Breast epithelium (tissue), 4 donors: ENCODE data around the gene NPC1L1. TPM values are rescaled to one million over a fixed set of nuclear protein-coding genes. Genes with fewer than 3 reads are reported as not detected.

ENCODE experiments used
- DNase-seq, 2 donors: peaks; one replicate each; pipeline ENCODE4 v3.0.0-alpha.2; 2019; ENCODE audit warnings: low spot score in 2 of 2
- H3K27ac ChIP-seq, 2 donors: fragments of 200-600 bp; sonication (generic) in 1 of 2; one replicate each; pipeline ENCODE4 v1.5.1; 2016 to 2019; ENCODE audit warnings: mild to moderate bottlenecking in 1 of 2
- H3K27me3 ChIP-seq, 2 donors: fragments of 200-600 bp; sonication (generic) in 1 of 2; one replicate each; pipeline versions ENCODE4 v1.5.1 to v1.6.0; 2017 to 2019; ENCODE audit warnings: control low read depth in 1 of 2, mild to moderate bottlenecking in 1 of 2
- H3K36me3 ChIP-seq: fragments of 200-600 bp; one replicate; pipeline ENCODE4 v1.5.1; 2019
- H3K4me1 ChIP-seq, 2 donors: fragments of 200-600 bp; sonication (generic); one replicate each; pipeline ENCODE4 v1.5.1; 2016 to 2019; ENCODE audit warnings: control low read depth in 1 of 2
- H3K4me3 ChIP-seq, 3 donors: fragments of 200-600 bp; sonication (generic); 1 replicate in 2 of 3; 2 replicates in 1 of 3; pipeline ENCODE4 v1.5.1; 2016 to 2019; ENCODE audit warnings: mild to moderate bottlenecking in 3 of 3, moderate library complexity in 2 of 3
- H3K9me3 ChIP-seq, 2 donors: fragments of 200-600 bp; sonication (generic) in 1 of 2; one replicate each; pipeline ENCODE4 v1.5.1; 2016 to 2019; ENCODE audit warnings: control low read depth in 1 of 2
- CTCF ChIP-seq, 3 donors: fragments of 450-650 bp; IDR thresholded peaks; one replicate each; pipeline ENCODE4 v1.5.1; 2016 to 2017; ENCODE audit warnings: antibody characterized with exemption in 3 of 3, mild to moderate bottlenecking in 3 of 3, moderate library complexity in 3 of 3
- POLR2A ChIP-seq: fragments of 450-650 bp; IDR thresholded peaks from one replicate; pipeline ENCODE4 v1.6.1; 2016; ENCODE audit warnings: antibody characterized with exemption, mild to moderate bottlenecking, moderate library complexity
- POLR2AphosphoS5 ChIP-seq, 3 donors: sonication (generic); formaldehyde crosslinking; IDR thresholded peaks; one replicate each; pipeline ENCODE4 v1.6.1; 2017; ENCODE audit warnings: antibody characterized with exemption in 3 of 3
- intact Hi-C: fragments of 100-400 bp; cut with DNase I; formaldehyde crosslinking; loops from one replicate; pipeline ENCODE4 v1.15.1; 2023; ENCODE audit warnings: low total_unique reads
- total RNA-seq, 3 donors: library from RNA; depleted of rRNA; stranded (reverse); fragments of >200 nt; gene quantifications; one replicate each; pipeline ENCODE4 v1.1.0, GENCODE V29; 2016

The NPC1L1 gene
- total RNA-seq, 3 donors from 2014 or later, result 0.16 to 0.33 (median 0.29) TPM

GRCh38 chr7:44574287-44574872 lies 33.2 kb upstream of the NPC1L1 start:
- H3K27me3 ChIP-seq, result no peaks in the 10 kb centered on the region
- H3K27ac ChIP-seq, result peak overlapping the region; percentile 92 to 95
- H3K4me1 ChIP-seq, result peaks cover 0 to 14% of the 10 kb centered on the region in 2 donors
- no peak for DNase-seq
- peak overlapping the region; percentile 84 to 92 (median 90) for H3K4me3 ChIP-seq
- peaks cover 21% of the 10 kb centered on the region for H3K36me3 ChIP-seq
- TF ChIP-seq CTCF (IDR thresholded peaks at IDR 0.05) (no peak), POLR2A (no peak), POLR2AphosphoS5 (IDR thresholded peaks at IDR 0.05) (no peak)
- no peaks in the 10 kb centered on the region for H3K9me3 ChIP-seq
- intact Hi-C loops, result no loop called here

DNA sequence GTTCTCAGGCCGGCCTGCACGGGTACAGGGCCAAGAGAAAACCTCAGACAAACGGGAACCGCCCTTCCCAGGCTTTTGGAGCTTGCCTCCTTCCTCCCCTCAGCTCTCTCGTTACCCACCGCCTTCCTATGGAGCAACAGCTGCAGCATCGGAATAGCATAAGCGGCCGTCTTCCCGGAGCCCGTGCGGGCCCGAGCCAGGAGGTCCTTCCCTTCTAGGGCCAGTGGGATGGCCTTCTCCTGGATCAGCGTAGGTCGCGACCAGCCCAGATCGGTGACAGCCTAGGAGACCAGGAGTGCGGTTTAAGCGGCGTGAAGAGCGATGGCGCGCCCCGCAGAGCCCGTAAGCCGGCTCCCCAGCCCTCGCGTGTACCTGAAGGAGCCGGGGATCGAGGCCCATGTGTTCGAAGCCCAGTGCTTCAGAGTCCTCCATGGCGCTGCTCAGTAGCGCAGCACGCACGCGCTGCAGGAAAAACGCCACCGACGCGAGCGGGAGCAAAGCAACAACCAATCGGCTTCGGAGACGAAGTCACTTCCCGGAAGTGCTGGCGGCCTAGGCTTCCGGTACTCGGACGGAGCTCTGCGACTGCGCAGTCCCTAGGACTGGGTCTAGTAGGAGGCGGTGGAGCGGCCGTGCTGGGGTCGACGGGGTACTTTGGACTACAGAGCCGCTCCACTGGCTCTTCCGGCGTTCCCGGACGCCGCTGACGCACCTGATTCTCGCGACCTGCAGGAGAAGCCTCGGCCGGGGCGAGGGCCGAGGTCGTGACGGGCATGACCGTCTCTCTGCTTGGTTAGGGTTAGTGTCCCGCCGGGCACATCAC lies 32.5 kb upstream of the NPC1L1 start, which contains the start of gene DDX56:
DDX56 (minus strand) TSS at position 445 of the 823 bp plus-strand sequence; CDS start at position 432, 13 bp downstream.
- H3K4me3 ChIP-seq, result peak within 1 kb of the TSS; percentile 84 to 92 (median 90)
- TF ChIP-seq CTCF (IDR thresholded peaks at IDR 0.05) (no peak), POLR2AphosphoS5 (IDR thresholded peaks at IDR 0.05) (peak; percentile 89 to 94 (median 90)), POLR2A (peak; percentile 82)
- H3K4me1 ChIP-seq, result peaks cover 0 to 14% of the 10 kb centered on the region in 2 donors
- H3K9me3 ChIP-seq, result no peaks in the 10 kb centered on the region
- H3K36me3 ChIP-seq, result peaks cover 26% of the 10 kb centered on the region
- no peaks in the 10 kb centered on the region for H3K27me3 ChIP-seq
- intact Hi-C loops, result no loop called here
- DNase-seq, result peak; percentile 87 to 90
- peak within 1 kb of the TSS; percentile 92 to 95 for H3K27ac ChIP-seq

DNA sequence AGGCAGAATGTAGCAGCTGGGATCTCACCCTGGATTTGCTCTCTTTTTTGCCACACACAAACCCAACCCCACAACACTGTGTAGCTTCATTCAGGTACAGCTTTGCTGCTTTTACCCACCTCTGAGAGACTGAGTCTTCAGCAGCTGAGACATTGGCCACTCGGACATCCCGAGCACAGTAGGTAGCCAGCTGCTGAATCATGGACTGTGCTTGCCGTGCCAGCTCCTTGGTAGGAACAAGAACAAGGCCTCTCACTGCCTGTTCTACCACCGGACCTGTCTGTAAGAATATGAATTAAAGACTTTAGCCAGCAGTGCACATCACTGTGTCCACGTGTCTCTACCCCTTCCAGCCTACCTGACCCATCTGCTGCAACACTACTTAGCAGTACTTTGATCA lies 31.6 kb upstream of the NPC1L1 start:
- Histone ChIP-seq H3K27me3 (no peaks in the 10 kb centered on the region), H3K4me3 (peak overlapping the region; percentile 84 to 92 (median 90)), H3K4me1 (peaks cover 0 to 14% of the 10 kb centered on the region in 2 donors), H3K9me3 (no peaks in the 10 kb centered on the region), H3K27ac (peak overlapping the region in 1 of 2 donors; percentile 92), H3K36me3 (peaks cover 20% of the 10 kb centered on the region)
- no peak for DNase-seq
- intact Hi-C loops, result no loop called here
- no peak for TF ChIP-seq POLR2AphosphoS5 (IDR thresholded peaks at IDR 0.05)
- no peak for TF ChIP-seq POLR2A
- TF ChIP-seq CTCF (IDR thresholded peaks at IDR 0.05), result no peak

DNA sequence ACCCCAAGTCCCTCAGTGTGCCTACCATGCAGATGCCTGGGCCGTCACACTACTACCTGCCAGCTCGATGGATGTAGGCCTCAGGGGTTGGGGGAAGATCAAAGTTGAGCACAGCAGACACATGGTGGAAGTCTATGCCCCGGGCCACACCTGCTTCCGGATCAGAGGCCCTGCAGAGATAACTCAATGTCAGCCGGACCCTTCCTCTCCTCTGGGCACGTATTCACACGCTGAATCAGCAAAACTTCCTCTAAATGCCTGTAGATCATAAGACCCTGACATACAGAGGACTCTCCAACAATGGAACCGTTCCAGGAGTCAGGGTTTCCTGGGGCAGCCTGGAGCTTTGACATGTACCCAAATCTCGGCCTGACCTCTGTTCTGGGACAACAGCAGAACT lies 28.8 kb upstream of the NPC1L1 start:
- H3K27ac ChIP-seq, result no peak overlapping the region
- H3K9me3 ChIP-seq, result no peaks in the 10 kb centered on the region
- H3K4me1 ChIP-seq, result peaks cover 0 to 12% of the 10 kb centered on the region in 2 donors
- no peak for TF ChIP-seq POLR2A
- no peak for TF ChIP-seq POLR2AphosphoS5 (IDR thresholded peaks at IDR 0.05)
- no peak for TF ChIP-seq CTCF (IDR thresholded peaks at IDR 0.05)
- no peak for DNase-seq
- no peak overlapping the region for H3K4me3 ChIP-seq
- peaks cover 19% of the 10 kb centered on the region for H3K36me3 ChIP-seq
- intact Hi-C loops, result loop anchor here (10.0 kb wide), 1 partner anchor 1075 kb away; no protein-coding TSS in a partner anchor
- no peaks in the 10 kb centered on the region for H3K27me3 ChIP-seq
